ENCODE results near the gene SLC38A4.

SLC38A4 gene

GRCh38 chr12:46804054-46804453 lies 21.7 kb downstream of the SLC38A4 start:
- no peak for TF ChIP-seq CTCF (IDR thresholded peaks at IDR 0.05; ENCODE audit: extremely low read depth, insufficient read depth, missing control alignments)
- in situ Hi-C loops (cut with MboI; ENCODE audit: low pct_unique_long_range_greater_than_20kb, low sequenced_read_pairs, unreplicated experiment): no loop called here
- DNase-seq (ENCODE audit: low spot score): no peak

- in situ Hi-C loops (cut with MboI; ENCODE audit: low pct_unique_long_range_greater_than_20kb, low sequenced_read_pairs, unreplicated experiment): no loop called here
- TF ChIP-seq CTCF (IDR thresholded peaks at IDR 0.05; ENCODE audit: extremely low read depth, insufficient read depth, missing control alignments): no peak
Observed at GRCh38 chr12:46803517-46803916, 22.3 kb downstream of the SLC38A4 start.

GRCh38 chr12:46801293-46801692 lies 24.5 kb downstream of the SLC38A4 start:
- no peak for TF ChIP-seq CTCF (IDR thresholded peaks at IDR 0.05; ENCODE audit: extremely low read depth, insufficient read depth, missing control alignments)
- DNase-seq (ENCODE audit: low spot score): no peak
- in situ Hi-C loops (cut with MboI; ENCODE audit: low pct_unique_long_range_greater_than_20kb, low sequenced_read_pairs, unreplicated experiment): no loop called here

More at GRCh38 chr12:46803517-46803916, 22.3 kb downstream of the SLC38A4 start:
- DNase-seq (ENCODE audit: low spot score): no peak

GRCh38 chr12:46800160-46800559 lies 25.6 kb downstream of the SLC38A4 start:
- TF ChIP-seq CTCF (IDR thresholded peaks at IDR 0.05; ENCODE audit: extremely low read depth, insufficient read depth, missing control alignments): no peak
- in situ Hi-C loops (cut with MboI; ENCODE audit: low pct_unique_long_range_greater_than_20kb, low sequenced_read_pairs, unreplicated experiment): no loop called here
- DNase-seq (ENCODE audit: low spot score): no peak

- in situ Hi-C loops (cut with MboI; ENCODE audit: low pct_unique_long_range_greater_than_20kb, low sequenced_read_pairs, unreplicated experiment): no loop called here
- TF ChIP-seq CTCF (IDR thresholded peaks at IDR 0.05; ENCODE audit: extremely low read depth, insufficient read depth, missing control alignments): no peak
- DNase-seq (ENCODE audit: low spot score): no peak
Observed at GRCh38 chr12:46798648-46799047, 27.1 kb downstream of the SLC38A4 start.

GRCh38 chr12:46798056-46798455 lies 27.7 kb downstream of the SLC38A4 start:
- in situ Hi-C loops (cut with MboI; ENCODE audit: low pct_unique_long_range_greater_than_20kb, low sequenced_read_pairs, unreplicated experiment): no loop called here
- no peak for DNase-seq (ENCODE audit: low spot score)
- TF ChIP-seq CTCF (IDR thresholded peaks at IDR 0.05; ENCODE audit: extremely low read depth, insufficient read depth, missing control alignments): no peak

GRCh38 chr12:46795988-46796387 lies 29.8 kb downstream of the SLC38A4 start:
- TF ChIP-seq CTCF (IDR thresholded peaks at IDR 0.05; ENCODE audit: extremely low read depth, insufficient read depth, missing control alignments): no peak
- in situ Hi-C loops (cut with MboI; ENCODE audit: low pct_unique_long_range_greater_than_20kb, low sequenced_read_pairs, unreplicated experiment): no loop called here
- no peak for DNase-seq (ENCODE audit: low spot score)
